ENCODE measurements around the gene C17orf78. TPM values are rescaled to one million over a fixed set of nuclear protein-coding genes. Genes with fewer than 3 reads are reported as not detected.

Gene C17orf78
- not detected for total RNA-seq
- long read RNA-seq: 0 reads

GRCh38 chr17:37375706-37376105, at the start of gene C17orf78:
Gene C17orf78, plus strand, starts transcription at chr17:37375985. Its CDS starts 108 bp downstream, at chr17:37376093.
- intact Hi-C loops (cut with DNase I): no loop called here
- ATAC-seq: no peak
- WGBS (ENCODE audit: insufficient coverage, low coverage, low lambda C conversion rate, missing lambda C conversion rate): 84% methylated on average over 7 of the region's 7 CpGs

GRCh38 chr17:37327341-37328090, 48.3 kb upstream of the C17orf78 start:
- H3K27ac ChIP-seq: no peak overlapping the region

More at GRCh38 chr17:37375706-37376105, at the start of gene C17orf78:
- TF ChIP-seq, protein P1, sequence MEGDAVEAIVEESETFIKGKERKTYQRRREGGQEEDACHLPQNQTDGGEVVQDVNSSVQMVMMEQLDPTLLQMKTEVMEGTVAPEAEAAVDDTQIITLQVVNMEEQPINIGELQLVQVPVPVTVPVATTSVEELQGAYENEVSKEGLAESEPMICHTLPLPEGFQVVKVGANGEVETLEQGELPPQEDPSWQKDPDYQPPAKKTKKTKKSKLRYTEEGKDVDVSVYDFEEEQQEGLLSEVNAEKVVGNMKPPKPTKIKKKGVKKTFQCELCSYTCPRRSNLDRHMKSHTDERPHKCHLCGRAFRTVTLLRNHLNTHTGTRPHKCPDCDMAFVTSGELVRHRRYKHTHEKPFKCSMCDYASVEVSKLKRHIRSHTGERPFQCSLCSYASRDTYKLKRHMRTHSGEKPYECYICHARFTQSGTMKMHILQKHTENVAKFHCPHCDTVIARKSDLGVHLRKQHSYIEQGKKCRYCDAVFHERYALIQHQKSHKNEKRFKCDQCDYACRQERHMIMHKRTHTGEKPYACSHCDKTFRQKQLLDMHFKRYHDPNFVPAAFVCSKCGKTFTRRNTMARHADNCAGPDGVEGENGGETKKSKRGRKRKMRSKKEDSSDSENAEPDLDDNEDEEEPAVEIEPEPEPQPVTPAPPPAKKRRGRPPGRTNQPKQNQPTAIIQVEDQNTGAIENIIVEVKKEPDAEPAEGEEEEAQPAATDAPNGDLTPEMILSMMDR (IDR thresholded peaks at IDR 0.05): no peak
- no peak for TF ChIP-seq POLR2A (IDR thresholded peaks at IDR 0.05)
- Histone ChIP-seq H3K9me3 (no peaks in the 10 kb centered on the region), H3K27me3 (no peaks in the 10 kb centered on the region), H3K36me3 (no peaks in the 10 kb centered on the region), H3K4me1 (no peaks in the 10 kb centered on the region), H3K4me3 (no peak within 1 kb of the TSS), H3K27ac (no peak within 1 kb of the TSS)
- no peak for DNase-seq

DNA sequence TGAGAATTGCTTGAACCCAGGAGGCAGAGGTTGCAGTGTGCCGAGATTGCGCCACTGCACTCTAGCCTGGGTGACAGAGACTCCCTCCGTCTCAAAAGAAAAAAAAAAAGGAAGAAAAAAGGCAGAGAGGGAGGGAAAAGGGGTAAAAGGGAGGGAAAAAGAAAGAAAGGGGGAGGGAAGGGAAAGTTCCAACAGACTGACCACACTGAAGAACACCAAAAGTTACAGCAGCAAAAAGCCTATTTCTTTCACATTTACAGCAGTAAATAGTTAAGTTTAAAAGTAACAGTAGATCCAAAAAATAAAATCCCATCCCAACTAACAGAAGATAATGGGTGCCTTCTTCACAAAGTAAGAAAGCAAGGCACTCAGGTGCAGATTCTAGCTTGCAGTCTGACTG, 36.9 kb upstream of the C17orf78 start:
- TF ChIP-seq, protein P1 (IDR thresholded peaks at IDR 0.05): no peak
- 78% methylated on average over 3 of the region's 3 CpGs for WGBS (ENCODE audit: insufficient coverage, low coverage, low lambda C conversion rate, missing lambda C conversion rate)
- ATAC-seq: no peak

More at GRCh38 chr17:37327341-37328090, 48.3 kb upstream of the C17orf78 start:
- ATAC-seq (no peak), DNase-seq (no peak)
- Histone ChIP-seq H3K36me3 (peaks cover 0 to 42% (median 0%) of the 10 kb centered on the region in 4 donors), H3K27me3 (no peaks in the 10 kb centered on the region), H3K9me3 (no peaks in the 10 kb centered on the region), H3K4me1 (no peaks in the 10 kb centered on the region), H3K4me3 (no peak overlapping the region)
- intact Hi-C loops (cut with DNase I): no loop called here
- WGBS (ENCODE audit: insufficient coverage, low coverage, low lambda C conversion rate, missing lambda C conversion rate): 57% methylated on average over 5 of the region's 5 CpGs
- TF ChIP-seq, protein P1 (IDR thresholded peaks at IDR 0.05): no peak
- TF ChIP-seq POLR2A (IDR thresholded peaks at IDR 0.05): no peak

DNA sequence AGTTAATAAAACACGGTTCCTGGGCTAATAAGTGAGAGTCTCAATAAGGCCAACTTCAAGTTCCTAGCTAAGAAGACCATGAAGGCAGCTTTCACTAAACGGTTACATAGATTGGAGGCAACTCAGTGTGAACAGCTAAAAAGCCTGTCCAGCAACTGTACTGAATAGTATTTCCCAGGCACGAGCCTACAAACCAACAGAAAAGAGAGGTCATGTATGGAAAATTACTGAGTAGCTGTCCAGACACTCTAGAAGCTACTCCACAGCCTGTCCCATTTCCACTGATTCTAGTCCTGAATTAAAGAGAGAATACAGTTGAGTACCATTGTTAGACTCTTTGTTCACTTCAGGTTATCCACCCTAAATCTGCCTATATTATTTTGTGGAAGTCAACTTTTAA, 36.5 kb upstream of the C17orf78 start:
- Histone ChIP-seq H3K4me1 (no peaks in the 10 kb centered on the region), H3K36me3 (no peaks in the 10 kb centered on the region), H3K9me3 (no peaks in the 10 kb centered on the region), H3K27ac (no peak overlapping the region), H3K4me3 (no peak overlapping the region), H3K27me3 (no peaks in the 10 kb centered on the region)
- DNase-seq (no peak), ATAC-seq (no peak)
- 61% methylated on average over 2 of the region's 3 CpGs for WGBS (ENCODE audit: insufficient coverage, low coverage, low lambda C conversion rate, missing lambda C conversion rate)
- intact Hi-C loops (cut with DNase I): no loop called here
- TF ChIP-seq, protein P1 (IDR thresholded peaks at IDR 0.05): no peak
- no peak for TF ChIP-seq POLR2A (IDR thresholded peaks at IDR 0.05)

More for the DNA sequence above, 36.9 kb upstream of the C17orf78 start:
- Histone ChIP-seq H3K4me1 (no peaks in the 10 kb centered on the region), H3K36me3 (no peaks in the 10 kb centered on the region), H3K9me3 (no peaks in the 10 kb centered on the region), H3K27ac (no peak overlapping the region), H3K27me3 (no peaks in the 10 kb centered on the region), H3K4me3 (no peak overlapping the region)
- intact Hi-C loops (cut with DNase I): no loop called here
- DNase-seq: no peak

Data from right lobe of liver (tissue), 6 donors.